GM19467 (cell line): ENCODE measurements around the gene OAF.
"Not testable (repeated sequence)": the region's sequence is repeated elsewhere in the genome, so short reads cannot be mapped to it uniquely, and the experiment has no call there.

ENCODE experiments used
- ATAC-seq: cut with Tn5 transposase; IDR thresholded peaks from one replicate; pipeline ENCODE4 v1.9.1; 2021; ENCODE audit warnings: mild to moderate bottlenecking, moderate library complexity; ENCODE audit not compliant: unreplicated experiment

OAF gene

GRCh38 chr11:120210626-120211521, at the start of gene OAF:
OAF (plus strand) TSS chr11:120211032; CDS start chr11:120211280, 248 bp downstream.
- ATAC-seq, result peak; percentile 90

- ATAC-seq, result no peak
Measured at GRCh38 chr11:120167659-120168058, 43.2 kb upstream of the OAF start.

GRCh38 chr11:120168108-120168959, 42.5 kb upstream of the OAF start:
- ATAC-seq, result no peak

GRCh38 chr11:120168960-120169681, 41.7 kb upstream of the OAF start:
- ATAC-seq, result no peak

GRCh38 chr11:120169981-120170698, 40.7 kb upstream of the OAF start:
- ATAC-seq, result no peak

GRCh38 chr11:120170741-120171261, 40.0 kb upstream of the OAF start:
- no peak for ATAC-seq

GRCh38 chr11:120172054-120172911, 38.5 kb upstream of the OAF start:
- ATAC-seq, result no peak

GRCh38 chr11:120173019-120173705, 37.7 kb upstream of the OAF start:
- ATAC-seq, result no peak

GRCh38 chr11:120173807-120174206, 37.0 kb upstream of the OAF start:
- no peak for ATAC-seq

GRCh38 chr11:120174866-120175265, 36.0 kb upstream of the OAF start:
- no peak for ATAC-seq

GRCh38 chr11:120178561-120179056, 32.2 kb upstream of the OAF start:
- no peak for ATAC-seq

GRCh38 chr11:120179057-120179672, 31.7 kb upstream of the OAF start:
- ATAC-seq, result no peak

GRCh38 chr11:120180063-120180462, 30.8 kb upstream of the OAF start:
- not testable (repeated sequence) for ATAC-seq

- ATAC-seq, result no peak
Measured at GRCh38 chr11:120180551-120181232, 30.1 kb upstream of the OAF start.

GRCh38 chr11:120181376-120181975, 29.4 kb upstream of the OAF start:
- no peak for ATAC-seq

- no peak for ATAC-seq
Measured at GRCh38 chr11:120182372-120182771, 28.5 kb upstream of the OAF start.
